DMS153 (cell line): ENCODE measurements around the gene TRIM13.

Source experiments
- DNase-seq: peaks from one replicate; lab custom pipeline; 2025; lab: John Stamatoyannopoulos, UW

Gene TRIM13

DNA sequence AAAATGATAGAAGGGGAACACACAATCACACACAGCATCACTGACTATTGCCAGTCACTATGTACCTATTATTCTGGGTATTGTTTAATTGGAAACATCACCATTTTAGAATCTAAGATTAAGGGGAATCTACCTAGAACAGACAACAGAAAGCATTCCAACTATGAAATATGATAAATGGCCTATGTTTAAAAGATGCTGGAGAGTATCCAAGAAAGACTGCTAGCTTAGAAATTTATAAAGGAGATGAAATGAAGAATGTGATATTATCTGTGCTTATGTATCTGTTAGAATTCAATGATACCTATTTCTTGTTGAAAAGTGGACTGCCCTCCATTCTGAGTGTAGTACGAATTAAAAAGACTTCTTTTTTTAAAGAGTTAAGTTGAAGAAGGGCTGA lies 68.9 kb downstream of the TRIM13 start:
- DNase-seq = no peak
